Femur (tissue), 1 donor: Measurements from ENCODE around the gene GREB1.
A peak's percentile ranks its signal among the peaks of the same experiment; 100 is the strongest.

Experiments
- DNase-seq: peaks from one replicate; pipeline ENCODE4 v3.0.0-alpha.2; 2017

The GREB1 gene

DNA sequence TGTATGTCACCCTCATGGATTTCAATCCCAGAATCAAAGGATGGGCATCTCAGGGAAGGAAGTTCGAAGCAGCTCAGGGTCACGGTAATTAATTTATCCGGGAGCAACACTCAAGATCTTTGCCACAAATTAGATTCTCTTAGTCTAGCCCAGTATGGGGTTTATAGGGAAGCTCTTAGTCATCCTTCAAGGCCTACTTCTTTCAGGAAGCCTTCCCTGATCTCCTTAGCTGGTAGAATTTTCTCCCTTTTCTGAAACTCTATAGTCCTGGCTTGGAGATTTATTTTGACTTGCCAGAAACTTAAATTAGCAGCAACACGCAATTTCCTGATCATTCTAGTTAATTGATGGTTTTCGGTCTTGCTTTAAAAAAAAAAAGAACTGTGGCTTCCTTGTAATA lies 20.5 kb upstream of the GREB1 start:
- no peak for DNase-seq

DNA sequence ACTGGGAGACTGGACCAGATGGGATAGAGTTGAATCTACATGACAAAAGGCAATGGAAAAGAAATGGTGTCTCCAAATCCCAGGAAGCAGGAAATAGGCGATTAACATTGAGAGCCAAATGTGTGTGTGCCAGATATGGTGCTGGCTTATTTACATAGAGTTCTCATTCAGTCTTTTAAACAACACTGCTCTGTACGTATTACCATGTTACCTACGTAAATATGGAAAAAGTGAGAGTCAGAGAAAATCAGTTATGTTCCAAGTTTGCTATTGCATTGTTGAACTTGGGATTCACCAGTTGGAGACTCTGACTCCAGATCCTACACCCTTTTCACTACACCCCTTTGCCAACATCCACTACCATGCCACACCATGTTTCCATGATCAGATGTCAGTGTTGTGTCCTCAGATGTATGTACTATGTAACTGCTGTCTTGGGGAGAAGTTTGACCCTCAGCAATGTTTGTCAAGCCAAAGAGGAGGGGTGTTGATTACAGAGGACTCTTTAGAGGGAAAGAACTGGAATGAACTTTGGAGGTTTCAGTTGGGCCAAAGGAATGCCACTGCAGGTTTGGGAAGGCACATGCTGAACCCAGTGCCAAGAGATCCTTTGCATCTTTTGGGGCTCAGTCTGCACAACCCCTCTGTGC lies 19.6 kb upstream of the GREB1 start:
- DNase-seq = no peak

DNA sequence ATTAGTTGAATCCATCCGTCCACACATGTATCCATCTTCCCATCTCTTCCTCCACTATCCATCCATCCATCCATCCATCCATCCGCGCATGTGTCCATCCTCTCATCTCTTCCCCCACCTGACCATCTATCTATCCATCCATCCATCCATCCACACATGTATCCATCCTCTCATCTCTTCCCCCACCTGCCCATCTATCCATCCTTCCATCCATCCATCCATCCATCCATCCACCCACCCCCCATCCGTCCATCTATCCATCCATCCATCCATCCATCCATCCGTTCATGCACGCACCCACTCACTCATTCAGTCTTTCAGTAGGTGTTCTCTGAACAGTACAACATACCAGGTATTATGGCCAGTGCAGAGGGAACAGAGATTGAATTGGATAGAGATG lies 18.9 kb upstream of the GREB1 start:
- DNase-seq = no peak

DNA sequence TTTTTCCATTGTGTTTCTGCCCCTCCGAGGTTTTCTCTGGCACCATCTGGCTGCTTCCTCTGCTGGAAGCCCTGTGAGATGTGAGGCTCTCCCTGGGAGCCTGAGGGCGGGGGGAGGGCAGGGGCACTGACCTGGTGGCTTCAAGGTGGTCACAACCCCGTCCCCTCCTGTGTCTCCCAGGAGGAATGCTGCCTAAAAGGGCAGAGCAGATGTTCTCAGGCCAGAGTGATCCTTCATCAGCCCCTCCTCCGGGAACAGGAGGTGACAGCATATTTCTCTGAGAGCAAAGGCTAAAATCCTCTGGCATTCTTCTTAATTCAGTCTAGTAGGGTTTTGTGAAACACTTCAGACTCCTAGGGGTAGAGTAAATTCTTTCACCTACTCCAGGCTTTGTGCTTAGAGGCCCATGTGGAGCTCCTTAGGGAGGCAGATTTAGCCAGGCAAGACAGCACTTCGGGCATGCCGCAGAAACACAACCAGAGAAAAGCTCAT lies 18.3 kb upstream of the GREB1 start:
- DNase-seq = no peak

DNA sequence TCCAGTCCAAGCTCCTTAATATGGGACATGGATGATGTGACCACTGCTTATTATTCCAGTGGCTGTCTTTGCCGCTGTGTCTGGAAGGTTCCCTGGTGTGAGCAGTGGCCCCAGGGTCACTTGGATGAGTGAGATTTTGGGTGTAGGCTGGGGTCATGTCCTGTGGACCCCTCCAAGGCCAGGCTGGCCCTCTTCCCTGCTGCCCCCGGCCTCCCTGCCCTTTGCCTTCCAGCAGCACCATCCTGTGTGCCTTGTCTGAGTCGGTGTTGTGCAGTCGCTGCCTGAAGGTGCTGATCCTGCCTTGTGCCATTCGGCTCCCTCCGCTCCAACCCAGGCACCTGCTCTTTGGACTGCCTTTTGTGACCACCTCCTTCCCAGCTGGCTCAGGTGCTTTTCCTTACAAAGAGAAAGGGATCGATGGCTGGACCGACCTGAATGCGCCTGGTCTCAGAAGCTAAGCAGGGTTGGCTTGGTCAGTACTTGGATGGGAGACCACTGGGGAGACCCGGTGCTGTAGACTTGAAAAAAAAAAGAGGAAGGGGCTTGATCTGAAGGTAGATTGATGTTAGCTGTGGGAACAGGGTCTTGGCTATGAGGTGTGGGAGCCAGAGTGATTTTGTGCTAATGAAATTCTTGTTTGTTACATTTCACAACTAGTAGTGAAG lies 16.7 kb upstream of the GREB1 start:
- DNase-seq = no peak

GRCh38 chr2:11517906-11518305 lies 15.9 kb upstream of the GREB1 start:
- DNase-seq = no peak

DNA sequence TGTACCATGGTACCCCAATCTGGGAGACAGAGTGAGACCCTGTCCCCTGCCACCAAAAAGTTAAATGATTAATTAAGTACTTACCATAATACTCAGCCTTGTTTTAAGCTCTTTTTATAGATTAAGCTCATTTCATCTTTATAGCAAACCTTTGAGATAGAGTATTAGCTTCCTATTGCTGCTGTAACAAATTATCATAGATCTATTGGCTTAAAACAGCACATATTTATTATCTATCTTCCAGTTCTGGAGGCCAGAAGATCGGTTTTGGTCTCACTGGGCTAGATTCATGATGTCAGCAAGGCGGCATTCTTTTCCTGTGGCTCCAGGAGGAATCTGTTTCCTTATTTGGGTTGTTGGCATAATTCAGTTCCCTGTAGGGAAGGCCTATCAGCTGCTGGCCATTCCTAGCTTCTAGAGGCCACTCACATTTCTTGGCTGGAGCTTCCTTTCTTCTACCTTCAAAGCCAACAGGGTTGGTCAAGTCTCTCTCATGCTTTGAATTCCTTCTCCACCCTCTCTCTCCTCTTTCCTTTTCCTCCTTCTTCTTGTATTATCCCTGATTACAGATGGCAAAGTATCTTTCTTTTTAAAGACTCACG lies 13.7 kb upstream of the GREB1 start:
- no peak for DNase-seq

DNA sequence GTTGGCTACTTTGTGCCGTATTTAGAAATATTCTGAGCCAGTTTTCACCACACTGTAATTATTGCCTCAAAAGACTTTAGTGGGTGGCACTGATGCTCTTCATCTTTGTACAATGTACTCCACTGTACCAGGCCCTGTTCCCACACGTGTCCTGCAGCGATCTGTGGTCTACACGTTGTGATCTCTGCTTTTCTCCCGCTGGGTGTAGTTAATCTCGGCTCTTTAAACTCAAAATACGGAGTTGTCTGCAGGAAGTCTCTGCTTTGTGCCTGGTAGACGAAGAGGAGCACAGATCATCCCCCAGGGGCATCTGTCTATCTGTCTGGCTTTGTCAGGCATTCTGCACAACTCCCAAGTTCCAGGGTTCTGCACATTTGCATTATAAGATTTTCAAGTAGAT lies 12.1 kb upstream of the GREB1 start:
- DNase-seq = no peak

GRCh38 chr2:11524470-11524869 lies 9.4 kb upstream of the GREB1 start:
- DNase-seq = no peak

- DNase-seq = no peak
These were observed 8.1 kb upstream of the GREB1 start for GRCh38 chr2:11525762-11526161.

DNA sequence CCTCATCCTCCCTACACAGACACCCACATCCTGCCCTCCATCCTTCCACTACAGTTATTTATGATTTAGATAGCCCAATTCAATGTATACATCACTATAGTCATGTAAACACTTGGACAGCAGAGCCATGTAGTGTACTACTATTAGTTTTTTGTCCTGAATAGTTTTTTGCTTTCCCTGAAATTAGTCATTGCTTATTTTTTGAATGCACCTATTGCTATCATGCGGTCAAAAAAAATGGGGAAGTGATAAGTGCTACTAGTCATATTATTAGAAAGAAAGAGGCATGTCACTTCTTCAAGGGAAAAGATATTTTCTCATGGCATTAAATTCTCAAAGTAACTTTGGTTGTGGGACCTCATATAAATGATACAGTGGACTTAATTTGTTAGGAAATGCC lies 6.8 kb upstream of the GREB1 start:
- no peak for DNase-seq

GRCh38 chr2:11528228-11528627 lies 5.6 kb upstream of the GREB1 start:
- DNase-seq = no peak

DNA sequence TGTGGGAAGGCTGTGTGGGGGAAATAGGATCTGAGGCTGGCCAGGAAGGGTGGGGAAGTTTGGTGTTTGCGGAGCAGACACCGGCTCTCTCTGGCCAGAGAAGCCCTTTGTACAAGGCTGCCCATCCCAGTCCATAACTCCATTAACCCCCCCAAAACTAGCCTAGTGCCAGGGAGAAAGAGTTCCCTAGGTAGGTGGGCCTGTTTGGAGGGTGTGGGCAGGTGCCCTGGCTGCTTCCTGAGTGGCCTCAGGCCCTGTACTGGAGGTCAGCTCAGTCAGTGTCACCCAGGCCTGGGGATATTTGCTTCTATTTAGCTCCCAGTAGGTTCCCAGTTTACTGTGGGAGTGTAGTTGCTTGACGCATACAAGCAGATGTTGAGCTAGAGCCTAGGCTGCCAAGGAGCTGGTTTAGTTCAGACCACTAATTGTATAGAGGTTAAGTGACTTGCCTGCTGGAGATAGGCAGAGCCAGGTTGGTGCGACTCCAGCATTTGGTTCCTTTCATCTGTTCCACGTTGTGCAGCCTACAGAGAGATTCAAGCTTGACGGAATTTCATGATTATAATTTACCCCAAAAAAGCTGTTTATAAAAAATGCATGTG lies 2.9 kb upstream of the GREB1 start:
- peak; percentile 60 for DNase-seq

DNA sequence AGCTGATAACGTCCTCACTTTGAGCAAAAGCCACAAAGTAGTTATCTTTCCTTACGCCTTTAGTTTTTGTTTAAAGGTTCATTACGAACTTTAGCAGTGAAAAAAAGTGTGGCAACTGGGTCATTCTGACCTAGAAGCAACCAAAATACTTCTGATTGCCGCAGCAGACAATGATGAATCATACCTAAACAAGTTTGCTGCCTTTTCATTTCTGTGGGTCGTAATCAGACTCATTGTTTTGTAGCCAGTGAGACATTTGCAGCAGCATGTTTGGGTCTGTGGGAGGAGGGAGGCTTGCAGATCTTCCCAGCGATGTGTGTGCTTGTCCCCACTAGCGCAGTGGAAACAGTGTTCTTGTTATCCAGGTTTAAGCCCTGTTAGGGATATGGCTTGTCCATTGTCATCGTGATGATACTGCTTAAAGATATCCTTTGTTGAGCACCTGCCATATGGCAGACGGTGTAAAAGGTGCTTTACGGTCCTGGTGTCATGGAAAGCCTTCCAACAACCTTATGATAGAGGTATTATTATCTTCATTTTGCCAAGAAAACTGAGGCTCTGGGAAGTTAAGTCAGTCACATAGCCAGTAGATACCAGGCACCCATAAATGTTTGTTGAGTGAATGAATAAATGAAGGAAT lies 1.3 kb upstream of the GREB1 start:
- DNase-seq = no peak

- no peak for DNase-seq
These were observed 363 bp downstream of the GREB1 start for GRCh38 chr2:11534071-11534745.

GRCh38 chr2:11534746-11535484 lies 1.1 kb downstream of the GREB1 start:
- DNase-seq = no peak

DNA sequence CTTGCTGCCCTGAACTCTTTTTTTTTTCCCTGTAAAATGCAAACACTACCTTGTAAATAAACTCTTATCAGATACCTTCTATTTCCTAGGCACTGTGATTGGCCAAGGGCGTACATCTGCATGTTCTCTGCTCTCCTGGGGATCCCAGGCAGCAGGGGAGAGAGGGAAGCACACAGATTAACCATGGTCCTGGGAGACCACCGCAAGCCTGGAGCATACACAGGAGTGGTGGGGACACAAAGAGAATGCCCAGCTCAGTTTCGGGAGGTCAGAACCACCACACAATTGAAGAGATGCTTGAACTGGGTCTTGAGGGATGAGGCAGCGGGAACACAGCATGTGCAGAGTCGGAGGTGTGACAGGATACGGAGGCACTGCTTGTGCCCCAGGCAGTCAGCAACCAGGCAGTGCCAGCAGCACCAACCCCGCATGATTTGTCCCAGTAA lies 2.1 kb downstream of the GREB1 start:
- no peak for DNase-seq

GRCh38 chr2:11537951-11538350 lies 4.1 kb downstream of the GREB1 start:
- no peak for DNase-seq

- no peak for DNase-seq
These were observed 5.7 kb downstream of the GREB1 start for GRCh38 chr2:11539317-11540147.

DNA sequence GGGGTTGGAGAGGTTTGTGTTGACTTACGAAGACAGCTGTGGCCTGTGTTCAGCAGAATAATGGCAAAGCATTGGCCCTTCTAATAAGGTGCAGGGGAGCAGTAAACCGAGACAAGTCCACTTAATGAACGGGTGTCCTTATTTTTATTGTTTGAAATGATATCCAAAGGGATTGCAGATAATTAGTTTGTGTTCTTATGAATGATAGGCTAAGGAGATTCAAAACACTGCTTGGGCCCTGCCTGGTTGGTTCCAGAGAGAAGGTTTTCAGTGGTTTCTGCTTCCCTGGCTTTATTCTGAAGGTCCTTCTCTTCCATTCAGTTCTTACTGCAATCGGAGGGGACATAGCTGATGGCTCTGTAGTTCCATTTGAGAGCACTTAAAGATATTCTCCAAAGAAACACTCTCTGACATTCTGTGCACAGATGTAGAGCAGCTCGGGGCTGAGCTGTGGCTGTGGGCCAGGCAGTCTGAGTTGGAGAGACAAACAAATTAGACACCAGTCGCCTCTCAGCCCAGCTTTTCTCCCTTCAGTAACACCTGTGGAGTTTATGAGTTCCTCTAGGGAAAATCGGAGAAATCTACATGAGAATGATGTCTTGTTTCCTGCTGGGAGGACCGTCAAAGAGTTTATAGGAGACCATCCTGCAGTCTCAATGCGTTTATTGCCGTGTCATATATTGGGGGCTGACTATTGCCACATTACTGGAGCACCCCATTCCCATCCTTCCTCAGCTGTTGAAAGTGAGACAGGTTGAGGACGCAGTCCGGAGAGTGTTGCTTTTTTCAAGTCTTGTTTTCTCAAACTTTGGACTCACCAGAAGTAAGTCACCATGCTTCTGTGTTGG lies 6.5 kb downstream of the GREB1 start:
- DNase-seq = peak; percentile 46
